ENCODE results near the gene ZIC1. TPM values are rescaled to one million over a fixed set of nuclear protein-coding genes. Genes with fewer than 3 reads are reported as not detected.

ZIC1 gene
- total RNA-seq, 2 donors from 2014 or later: not detected

DNA sequence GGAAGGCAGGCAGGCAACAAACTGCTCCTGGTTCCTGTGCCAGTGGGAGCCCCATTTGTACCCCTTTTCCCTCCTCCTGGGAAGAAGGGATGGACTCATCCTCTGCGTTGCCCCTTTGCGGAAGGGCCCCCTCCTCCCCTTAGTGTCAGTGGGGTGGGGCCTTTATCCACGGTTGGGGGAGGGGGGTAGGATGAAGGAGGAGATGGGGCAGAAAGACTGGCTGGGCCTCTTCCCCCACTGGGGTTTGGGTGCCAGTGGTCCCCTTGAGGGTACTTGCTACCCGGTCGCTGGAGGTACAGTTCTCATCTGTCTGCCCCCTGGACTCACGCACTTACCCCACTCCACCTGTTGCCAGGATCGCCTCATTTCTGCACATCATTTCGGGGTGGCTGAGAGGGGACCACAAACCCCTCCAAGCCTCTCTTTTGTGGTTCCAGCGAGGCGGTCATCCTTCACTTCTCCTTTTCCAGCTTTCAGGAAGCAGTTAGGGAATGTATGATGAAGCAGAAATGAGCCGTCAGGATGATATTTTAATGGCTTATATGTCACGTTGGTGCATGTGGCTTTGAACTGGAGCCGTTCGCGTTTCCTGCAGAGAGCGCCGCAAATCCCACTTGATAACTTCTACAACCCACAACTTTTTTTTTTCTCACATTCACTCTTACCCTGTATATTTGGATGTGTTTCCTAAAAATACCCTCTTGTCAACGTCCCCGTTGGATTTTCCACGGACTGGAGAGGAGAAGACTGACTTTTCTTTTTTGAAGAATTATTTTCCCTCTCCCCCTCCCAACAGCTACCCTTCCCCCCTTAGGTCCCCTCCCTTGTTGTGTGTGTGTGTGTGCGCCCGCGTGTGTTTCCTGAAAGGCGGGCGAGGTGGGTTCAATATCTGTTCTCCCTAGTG is 2.9 kb upstream of the ZIC1 start, which contains the start of gene ZIC4:
TSS of gene ZIC4 (minus strand) at position 516 of the 904 bp plus-strand sequence. CDS start 3,746 bp downstream, outside the sequence.
- no peak for DNase-seq (ENCODE audit: low spot score)
- WGBS: 5% methylated on average over 25 of the region's 25 CpGs
- intact Hi-C loops (cut with DNase I): no loop called here

DNA sequence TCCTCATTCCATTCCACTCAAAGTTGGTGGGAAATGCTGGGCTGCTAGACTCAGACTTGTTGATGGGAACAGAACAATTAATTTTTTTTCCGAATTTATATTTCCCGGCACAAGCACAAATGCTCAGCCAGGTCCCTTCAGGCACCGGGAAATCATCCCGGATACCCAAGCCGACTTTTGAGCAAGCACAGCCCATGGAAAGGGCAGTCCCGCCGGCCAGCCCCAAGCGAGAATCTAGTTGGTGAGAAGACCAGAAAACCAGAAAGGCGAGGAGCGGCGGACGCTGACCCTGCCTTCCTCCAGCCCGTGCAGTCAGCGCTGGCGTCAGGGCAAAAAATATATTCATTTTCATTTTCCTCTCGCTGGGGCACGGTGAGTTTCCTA is 2.1 kb upstream of the ZIC1 start:
- no peak for DNase-seq (ENCODE audit: low spot score)
- no peak overlapping the region for H3K4me3 ChIP-seq
- H3K36me3 ChIP-seq: no peaks in the 10 kb centered on the region
- 6% methylated on average over 17 of the region's 17 CpGs for WGBS
- no peak overlapping the region for H3K27ac ChIP-seq
- no peaks in the 10 kb centered on the region for H3K9me3 ChIP-seq
- no peaks in the 10 kb centered on the region for H3K4me1 ChIP-seq (replicated peaks)
- peaks cover 68% of the 10 kb centered on the region for H3K27me3 ChIP-seq (replicated peaks; ENCODE audit: insufficient read depth)
- intact Hi-C loops (cut with DNase I): no loop called here
- TF ChIP-seq POLR2AphosphoS5 (IDR thresholded peaks at IDR 0.05) (no peak), POLR2A (IDR thresholded peaks at IDR 0.05) (no peak)
- TF ChIP-seq, protein P1, sequence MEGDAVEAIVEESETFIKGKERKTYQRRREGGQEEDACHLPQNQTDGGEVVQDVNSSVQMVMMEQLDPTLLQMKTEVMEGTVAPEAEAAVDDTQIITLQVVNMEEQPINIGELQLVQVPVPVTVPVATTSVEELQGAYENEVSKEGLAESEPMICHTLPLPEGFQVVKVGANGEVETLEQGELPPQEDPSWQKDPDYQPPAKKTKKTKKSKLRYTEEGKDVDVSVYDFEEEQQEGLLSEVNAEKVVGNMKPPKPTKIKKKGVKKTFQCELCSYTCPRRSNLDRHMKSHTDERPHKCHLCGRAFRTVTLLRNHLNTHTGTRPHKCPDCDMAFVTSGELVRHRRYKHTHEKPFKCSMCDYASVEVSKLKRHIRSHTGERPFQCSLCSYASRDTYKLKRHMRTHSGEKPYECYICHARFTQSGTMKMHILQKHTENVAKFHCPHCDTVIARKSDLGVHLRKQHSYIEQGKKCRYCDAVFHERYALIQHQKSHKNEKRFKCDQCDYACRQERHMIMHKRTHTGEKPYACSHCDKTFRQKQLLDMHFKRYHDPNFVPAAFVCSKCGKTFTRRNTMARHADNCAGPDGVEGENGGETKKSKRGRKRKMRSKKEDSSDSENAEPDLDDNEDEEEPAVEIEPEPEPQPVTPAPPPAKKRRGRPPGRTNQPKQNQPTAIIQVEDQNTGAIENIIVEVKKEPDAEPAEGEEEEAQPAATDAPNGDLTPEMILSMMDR (IDR thresholded peaks at IDR 0.05): no peak

More for the DNA sequence above, 2.9 kb upstream of the ZIC1 start, which contains the start of gene ZIC4:
- TF ChIP-seq, protein P1 (IDR thresholded peaks at IDR 0.05): no peak
- no peak for TF ChIP-seq POLR2A (IDR thresholded peaks at IDR 0.05)
- TF ChIP-seq POLR2AphosphoS5 (IDR thresholded peaks at IDR 0.05): no peak
- no peak within 1 kb of the TSS for H3K4me3 ChIP-seq
- no peaks in the 10 kb centered on the region for H3K9me3 ChIP-seq
- H3K4me1 ChIP-seq (replicated peaks): no peaks in the 10 kb centered on the region
- peaks cover 61% of the 10 kb centered on the region for H3K27me3 ChIP-seq (replicated peaks; ENCODE audit: insufficient read depth)
- no peak within 1 kb of the TSS for H3K27ac ChIP-seq
- H3K36me3 ChIP-seq: no peaks in the 10 kb centered on the region

DNA sequence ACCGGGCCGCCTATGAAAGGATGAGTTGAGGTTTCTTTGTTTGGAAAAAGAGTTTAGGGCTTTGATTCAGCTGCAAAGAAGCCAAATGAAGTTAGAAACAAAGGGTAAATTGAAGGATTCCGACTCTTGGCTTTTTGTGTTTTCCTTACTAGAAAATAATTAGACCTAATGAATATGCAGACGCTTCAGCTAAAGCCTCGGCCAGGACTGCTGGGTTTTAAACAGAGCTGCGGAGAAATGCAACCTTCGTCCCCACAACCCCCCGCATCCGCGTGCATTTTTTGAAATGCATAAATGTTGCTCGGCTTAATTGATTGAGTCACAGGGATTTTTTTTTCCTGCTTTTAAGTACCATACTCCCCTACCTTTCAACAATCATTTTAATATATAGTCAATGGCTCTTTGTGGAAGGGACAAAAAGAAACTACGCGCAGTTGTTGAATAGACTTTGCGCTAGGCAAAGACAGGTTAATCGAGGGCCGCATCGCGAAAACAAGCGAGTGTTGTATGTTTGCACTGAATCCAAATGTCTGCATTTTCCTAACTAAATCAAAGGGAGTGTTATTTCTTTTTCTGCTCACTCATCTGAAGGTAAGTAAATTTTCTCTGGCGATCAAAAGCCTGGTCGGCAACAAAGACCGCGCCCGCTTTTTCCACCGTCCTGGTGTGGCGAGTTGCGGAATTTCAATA is 1.5 kb upstream of the ZIC1 start:
- no peak for DNase-seq (ENCODE audit: low spot score)
- peaks cover 73% of the 10 kb centered on the region for H3K27me3 ChIP-seq (replicated peaks; ENCODE audit: insufficient read depth)

DNA sequence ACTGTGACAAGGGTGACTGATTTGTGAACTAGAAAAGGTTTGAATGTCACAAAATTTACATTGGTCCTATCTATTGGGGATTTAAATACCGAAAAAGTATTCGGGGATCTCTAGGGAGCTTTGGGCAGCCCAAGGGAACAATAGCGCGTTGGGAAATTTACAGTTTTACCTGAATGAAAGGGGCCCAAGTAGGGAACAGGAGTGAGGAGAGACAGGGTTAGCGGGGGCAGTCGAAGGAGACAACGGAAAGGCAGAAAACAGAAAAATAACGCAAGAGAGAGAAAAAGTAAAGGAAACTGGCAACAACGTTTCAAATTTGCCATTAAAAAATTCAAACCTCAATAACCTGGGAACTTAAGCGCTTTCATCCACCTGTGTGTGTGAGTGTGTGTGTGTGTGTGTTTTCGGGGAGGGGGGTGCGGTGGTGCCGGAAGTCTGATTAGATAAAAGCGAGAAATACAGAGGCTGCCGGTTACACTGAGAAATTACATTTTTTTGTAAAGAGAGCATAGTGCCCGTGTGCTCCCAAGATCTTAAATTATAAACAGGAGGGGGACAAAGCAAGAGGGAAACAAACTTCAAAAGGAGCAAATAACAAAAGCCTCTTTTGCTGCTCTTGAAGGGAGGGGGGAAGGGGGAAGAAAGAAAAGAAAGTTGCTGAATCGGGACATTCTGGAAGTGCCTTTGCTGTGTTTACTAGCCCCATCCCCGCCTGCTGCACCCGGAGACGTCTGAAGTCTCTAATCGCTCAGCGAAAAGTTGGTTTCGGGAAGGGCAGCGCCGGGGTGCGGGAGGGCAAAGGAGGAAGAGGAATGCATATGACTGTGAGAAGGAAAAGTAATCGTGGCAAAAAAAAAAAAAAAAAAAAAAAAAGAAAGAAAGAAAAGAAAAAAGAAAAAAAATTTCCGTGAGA is 721 bp upstream of the ZIC1 start:
- Histone ChIP-seq H3K4me1 (replicated peaks) (no peaks in the 10 kb centered on the region), H3K4me3 (no peak overlapping the region), H3K9me3 (no peaks in the 10 kb centered on the region), H3K27ac (no peak overlapping the region), H3K27me3 (replicated peaks; ENCODE audit: insufficient read depth) (peaks cover 80% of the 10 kb centered on the region), H3K36me3 (no peaks in the 10 kb centered on the region)
- WGBS: 13% methylated on average over 28 of the region's 28 CpGs
- intact Hi-C loops (cut with DNase I): no loop called here
- TF ChIP-seq POLR2A (IDR thresholded peaks at IDR 0.05) (no peak), POLR2AphosphoS5 (IDR thresholded peaks at IDR 0.05) (no peak)
- TF ChIP-seq, protein P1 (IDR thresholded peaks at IDR 0.05): no peak
- no peak for DNase-seq (ENCODE audit: low spot score)

More for the DNA sequence above, 1.5 kb upstream of the ZIC1 start:
- Histone ChIP-seq H3K36me3 (no peaks in the 10 kb centered on the region), H3K4me3 (no peak overlapping the region), H3K4me1 (replicated peaks) (no peaks in the 10 kb centered on the region), H3K27ac (no peak overlapping the region), H3K9me3 (no peaks in the 10 kb centered on the region)
- 12% methylated on average over 27 of the region's 27 CpGs for WGBS
- intact Hi-C loops (cut with DNase I): no loop called here
- TF ChIP-seq POLR2AphosphoS5 (IDR thresholded peaks at IDR 0.05) (no peak), POLR2A (IDR thresholded peaks at IDR 0.05) (no peak)
- TF ChIP-seq, protein P1 (IDR thresholded peaks at IDR 0.05): no peak
